HG02852 (cell line): ENCODE results near the gene DOLPP1.

ENCODE experiments used
- ATAC-seq: cut with Tn5 transposase; IDR thresholded peaks from one replicate; pipeline ENCODE4 v1.9.1; 2021; ENCODE audit warnings: mild to moderate bottlenecking, moderate library complexity; ENCODE audit not compliant: unreplicated experiment

DOLPP1 gene

DNA sequence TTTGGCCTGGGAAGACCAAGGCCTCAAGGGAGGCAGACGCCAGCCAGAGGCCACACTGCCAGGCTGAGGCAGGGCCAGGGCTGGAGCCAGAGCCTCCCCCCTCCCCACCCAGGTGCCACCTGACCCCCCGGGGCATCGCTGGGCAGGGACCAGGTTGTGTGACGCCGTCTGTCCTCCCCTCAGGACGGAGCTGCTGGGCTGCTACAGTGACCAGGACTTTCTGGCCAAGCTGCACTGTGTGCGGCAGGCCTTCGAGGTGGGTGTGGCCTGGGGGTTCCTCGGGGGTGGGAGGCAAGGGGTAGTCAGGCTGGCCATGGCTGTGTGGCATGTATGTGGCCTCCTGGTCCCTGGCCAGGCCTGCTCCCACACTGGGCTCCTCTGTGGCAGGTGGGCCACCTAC, 17.9 kb upstream of the DOLPP1 start:
- ATAC-seq: no peak

- no peak for ATAC-seq
These were observed 16.4 kb upstream of the DOLPP1 start for GRCh38 chr9:129064499-129064908.

- ATAC-seq: no peak
These were observed 12.8 kb upstream of the DOLPP1 start for GRCh38 chr9:129068110-129068509.

GRCh38 chr9:129068990-129069861, 11.7 kb upstream of the DOLPP1 start:
- ATAC-seq: peak; percentile 54

DNA sequence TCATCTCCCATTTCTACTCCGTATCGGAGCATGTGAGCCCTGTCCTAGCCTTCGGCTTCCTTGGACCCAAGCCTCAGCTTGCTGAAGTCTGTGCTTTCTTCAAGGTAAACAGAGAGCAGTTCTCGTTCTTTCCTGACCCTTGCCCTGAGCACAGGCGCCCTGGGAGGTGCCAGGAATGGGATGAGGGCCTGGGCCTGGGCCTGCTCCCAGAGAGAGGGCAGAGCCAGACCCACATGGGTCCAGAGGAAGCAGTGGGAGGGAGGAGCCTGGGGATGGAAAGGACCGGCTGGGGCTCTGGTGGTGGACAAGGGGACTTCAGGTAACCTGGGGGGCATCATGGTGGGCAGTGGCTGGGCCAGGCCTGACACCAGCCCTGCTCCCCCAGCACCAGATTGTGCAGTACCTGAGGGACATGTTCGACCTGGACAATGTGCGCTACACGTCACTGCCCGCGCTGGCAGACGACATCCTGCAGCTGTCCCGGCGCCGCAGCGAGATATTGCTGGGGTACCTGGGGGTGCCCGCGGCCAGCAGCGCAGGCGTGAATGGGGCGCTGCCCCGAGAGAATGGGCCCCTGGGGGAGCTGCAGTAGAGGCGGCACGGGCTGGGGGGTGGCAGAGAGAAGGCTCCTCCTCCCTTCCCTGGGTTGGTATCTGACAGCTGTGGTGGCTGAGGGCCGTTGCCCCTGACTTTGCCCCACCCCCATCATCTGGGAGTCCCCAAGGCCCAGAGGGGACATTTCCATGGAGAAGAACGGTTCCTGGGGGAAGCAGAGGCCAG, 10.9 kb upstream of the DOLPP1 start:
- no peak for ATAC-seq

GRCh38 chr9:129070696-129071525, 10.0 kb upstream of the DOLPP1 start:
- no peak for ATAC-seq

DNA sequence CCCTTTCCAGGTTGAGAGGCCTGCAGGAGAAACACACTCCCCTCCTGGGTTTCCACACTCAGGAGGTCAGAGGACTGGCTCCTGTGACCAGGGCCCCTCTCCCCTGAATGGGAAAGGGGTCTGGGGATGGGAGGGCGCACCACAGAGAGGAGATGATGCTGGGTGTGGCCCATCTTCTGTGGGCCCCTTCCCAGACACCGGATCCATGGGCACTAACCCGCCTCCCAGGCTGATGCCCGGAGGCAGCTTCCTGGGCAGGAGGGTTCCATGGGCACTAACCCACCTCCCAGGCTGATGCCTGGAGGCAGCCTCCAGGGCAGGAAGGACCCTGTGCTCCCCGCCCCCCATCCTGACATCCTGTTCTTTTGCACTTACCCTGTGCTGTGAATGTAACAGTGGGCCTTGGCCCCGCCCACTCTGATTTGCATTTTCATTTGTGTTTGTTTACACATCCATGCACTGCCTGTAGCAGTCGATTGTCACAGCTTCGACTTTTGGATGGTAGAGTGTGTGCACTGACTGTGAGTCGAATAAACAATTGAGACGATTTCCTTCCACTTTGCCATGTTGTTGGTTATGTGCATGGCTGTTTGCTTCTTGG, 9.3 kb upstream of the DOLPP1 start:
- no peak for ATAC-seq

GRCh38 chr9:129072171-129072570, 8.7 kb upstream of the DOLPP1 start:
- no peak for ATAC-seq

GRCh38 chr9:129073404-129073803, 7.5 kb upstream of the DOLPP1 start:
- no peak for ATAC-seq

GRCh38 chr9:129074106-129074505, 6.8 kb upstream of the DOLPP1 start:
- no peak for ATAC-seq

- ATAC-seq: no peak
These were observed 4.8 kb upstream of the DOLPP1 start for GRCh38 chr9:129075996-129076639.

- no peak for ATAC-seq
These were observed 4.3 kb upstream of the DOLPP1 start for GRCh38 chr9:129076640-129077037.

DNA sequence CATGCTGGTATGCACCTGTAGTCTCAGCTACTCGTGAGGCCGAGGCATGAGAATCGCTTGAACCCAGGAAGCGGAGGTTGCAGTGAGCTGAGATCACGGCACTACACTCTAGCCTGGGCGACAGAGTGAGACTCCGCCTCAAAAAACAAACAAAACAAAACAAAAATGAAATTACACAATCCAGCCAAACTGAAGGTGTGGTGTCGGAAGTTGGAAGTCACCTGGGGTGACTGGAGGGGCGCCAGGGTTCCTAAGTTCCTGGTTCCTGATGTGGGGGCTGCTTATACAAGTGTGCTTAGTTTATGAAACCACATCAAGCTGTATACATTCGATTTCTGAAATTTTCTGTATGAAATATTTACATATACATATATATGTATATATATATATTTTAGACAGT, 3.7 kb upstream of the DOLPP1 start:
- no peak for ATAC-seq

GRCh38 chr9:129078691-129079503, 2.0 kb upstream of the DOLPP1 start:
- ATAC-seq: no peak

- no peak for ATAC-seq
These were observed 1.1 kb upstream of the DOLPP1 start for GRCh38 chr9:129079829-129080228.

DNA sequence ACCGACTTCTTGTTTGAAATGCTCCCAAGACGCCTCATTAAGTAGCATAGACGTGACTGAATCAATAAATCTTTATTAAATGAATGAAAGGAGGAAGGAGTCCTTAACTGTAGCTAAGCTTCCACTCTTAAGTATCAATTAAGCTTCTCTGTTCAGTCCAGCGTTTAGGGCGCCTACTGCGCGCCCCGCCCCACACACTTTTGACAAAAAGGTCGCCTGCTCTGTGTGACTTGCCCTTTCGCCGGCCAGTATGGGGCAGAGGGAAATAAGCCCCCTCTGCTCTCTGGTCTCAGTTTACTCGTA, 662 bp upstream of the DOLPP1 start:
- no peak for ATAC-seq

GRCh38 chr9:129081388-129081904, 535 bp downstream of the DOLPP1 start:
- ATAC-seq: no peak

DNA sequence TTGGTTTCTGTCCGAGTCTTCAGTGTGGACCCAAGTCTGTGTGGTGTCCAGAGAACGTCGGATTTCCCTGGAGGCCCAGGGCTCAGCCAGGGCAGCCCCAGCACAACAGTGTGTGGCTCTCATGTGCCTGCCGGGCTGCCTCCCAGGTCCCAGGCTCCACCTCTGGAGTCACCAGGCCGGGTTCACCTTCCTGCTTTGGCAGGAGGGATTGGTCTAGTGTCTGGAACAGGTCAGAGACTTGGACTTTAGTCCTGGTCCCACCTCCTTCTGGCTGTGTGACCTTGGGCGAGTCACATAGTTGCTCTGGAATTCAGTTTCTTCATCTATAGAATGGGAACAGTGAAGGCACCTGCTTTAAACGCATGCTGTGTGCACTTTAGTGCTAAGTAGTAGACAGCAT, 3.2 kb downstream of the DOLPP1 start:
- no peak for ATAC-seq

DNA sequence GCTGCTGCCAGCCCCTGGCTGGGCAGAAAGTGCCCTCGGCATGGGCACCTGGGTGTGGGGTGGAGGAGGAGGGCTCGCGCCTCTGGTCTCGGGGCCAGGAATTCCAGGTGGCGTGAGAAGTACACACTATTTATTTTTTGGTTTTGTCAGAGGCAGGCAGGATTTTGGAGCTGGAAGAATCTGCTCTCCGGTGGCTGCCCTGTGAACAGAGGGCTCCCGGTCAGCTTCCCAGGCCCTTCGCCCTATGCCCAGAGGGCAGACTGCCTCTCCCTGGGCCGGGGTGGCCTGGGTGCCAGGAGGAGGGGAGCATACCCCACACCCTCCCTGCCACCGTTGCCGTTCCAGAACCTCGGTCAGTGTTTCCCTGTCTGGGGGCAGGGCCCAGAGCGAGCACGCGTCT, 8.3 kb downstream of the DOLPP1 start:
- no peak for ATAC-seq
